ENCODE results near the gene SDC1. TPM values are rescaled to one million over a fixed set of nuclear protein-coding genes. Genes with fewer than 3 reads are reported as not detected.
A peak's percentile ranks its signal among the peaks of the same experiment; 100 is the strongest.
"Not testable (repeated sequence)": the region's sequence is repeated elsewhere in the genome, so short reads cannot be mapped to it uniquely, and the experiment has no call there.

Gene SDC1
- total RNA-seq, 1 donor from 2014 or later = 85.4 TPM

DNA sequence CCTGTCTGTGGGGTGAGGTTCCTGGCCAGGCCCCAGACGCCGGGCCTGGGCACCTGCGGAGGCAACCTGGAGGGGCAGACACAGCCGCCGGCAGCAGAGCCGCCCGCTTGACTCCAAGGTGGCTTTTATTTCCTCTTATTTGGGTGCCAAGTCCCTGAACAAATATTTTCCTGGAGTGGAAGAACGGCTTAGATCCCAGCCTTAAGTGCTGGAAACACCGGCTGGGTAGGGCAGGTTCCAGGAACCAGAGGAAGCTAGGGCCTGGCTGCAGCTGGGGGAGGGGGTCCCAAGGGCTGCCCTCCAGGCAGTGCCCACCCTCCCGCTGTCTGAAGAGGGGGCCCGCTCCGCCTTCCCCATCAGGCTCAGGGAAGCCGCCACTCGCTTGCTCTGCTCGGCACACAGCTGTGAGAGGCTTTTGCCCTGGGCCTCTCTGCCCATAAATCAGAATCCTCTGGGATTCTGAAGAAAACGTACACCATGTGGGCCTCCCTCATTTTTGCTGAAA lies 28.2 kb downstream of the SDC1 start:
- Mint-ChIP-seq H3K4me3 (no peak overlapping the region), H3K27me3 (ENCODE audit: low read depth) (no peaks in the 10 kb centered on the region), H3K9me3 (no peaks in the 10 kb centered on the region), H3K36me3 (ENCODE audit: low read depth) (peaks cover 4% of the 10 kb centered on the region), H3K4me1 (peaks cover 20% of the 10 kb centered on the region), H3K27ac (ENCODE audit: unreplicated experiment) (no peak overlapping the region)
- TF ChIP-seq, protein P1, sequence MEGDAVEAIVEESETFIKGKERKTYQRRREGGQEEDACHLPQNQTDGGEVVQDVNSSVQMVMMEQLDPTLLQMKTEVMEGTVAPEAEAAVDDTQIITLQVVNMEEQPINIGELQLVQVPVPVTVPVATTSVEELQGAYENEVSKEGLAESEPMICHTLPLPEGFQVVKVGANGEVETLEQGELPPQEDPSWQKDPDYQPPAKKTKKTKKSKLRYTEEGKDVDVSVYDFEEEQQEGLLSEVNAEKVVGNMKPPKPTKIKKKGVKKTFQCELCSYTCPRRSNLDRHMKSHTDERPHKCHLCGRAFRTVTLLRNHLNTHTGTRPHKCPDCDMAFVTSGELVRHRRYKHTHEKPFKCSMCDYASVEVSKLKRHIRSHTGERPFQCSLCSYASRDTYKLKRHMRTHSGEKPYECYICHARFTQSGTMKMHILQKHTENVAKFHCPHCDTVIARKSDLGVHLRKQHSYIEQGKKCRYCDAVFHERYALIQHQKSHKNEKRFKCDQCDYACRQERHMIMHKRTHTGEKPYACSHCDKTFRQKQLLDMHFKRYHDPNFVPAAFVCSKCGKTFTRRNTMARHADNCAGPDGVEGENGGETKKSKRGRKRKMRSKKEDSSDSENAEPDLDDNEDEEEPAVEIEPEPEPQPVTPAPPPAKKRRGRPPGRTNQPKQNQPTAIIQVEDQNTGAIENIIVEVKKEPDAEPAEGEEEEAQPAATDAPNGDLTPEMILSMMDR (conservative IDR thresholded peaks at IDR 0.05) = no peak
- DNase-seq (ENCODE audit: low read depth, low spot score) = no peak

GRCh38 chr2:20196053-20196656 lies 28.8 kb downstream of the SDC1 start:
- Mint-ChIP-seq H3K9me3 (no peaks in the 10 kb centered on the region), H3K27me3 (ENCODE audit: low read depth) (no peaks in the 10 kb centered on the region), H3K4me1 (peaks cover 20% of the 10 kb centered on the region), H3K36me3 (ENCODE audit: low read depth) (peaks cover 1% of the 10 kb centered on the region), H3K4me3 (no peak overlapping the region), H3K27ac (ENCODE audit: unreplicated experiment) (peak overlapping the region; percentile 65)
- TF ChIP-seq, protein P1 (conservative IDR thresholded peaks at IDR 0.05) = no peak
- DNase-seq (ENCODE audit: low read depth, low spot score) = no peak

GRCh38 chr2:20195431-20196033 lies 29.4 kb downstream of the SDC1 start:
- Mint-ChIP-seq H3K4me3 (no peak overlapping the region), H3K9me3 (no peaks in the 10 kb centered on the region), H3K4me1 (peaks cover 20% of the 10 kb centered on the region), H3K27ac (ENCODE audit: unreplicated experiment) (no peak overlapping the region), H3K36me3 (ENCODE audit: low read depth) (no peaks in the 10 kb centered on the region), H3K27me3 (ENCODE audit: low read depth) (no peaks in the 10 kb centered on the region)
- TF ChIP-seq, protein P1 (conservative IDR thresholded peaks at IDR 0.05) = no peak
- no peak for DNase-seq (ENCODE audit: low read depth, low spot score)

GRCh38 chr2:20195016-20195411 lies 29.9 kb downstream of the SDC1 start:
- H3K27ac Mint-ChIP-seq (ENCODE audit: unreplicated experiment); H3K9me3 Mint-ChIP-seq; DNase-seq (ENCODE audit: low read depth, low spot score); H3K4me3 Mint-ChIP-seq; H3K36me3 Mint-ChIP-seq (ENCODE audit: low read depth); H3K27me3 Mint-ChIP-seq (ENCODE audit: low read depth): not testable (repeated sequence)
- peaks cover 20% of the 10 kb centered on the region for H3K4me1 Mint-ChIP-seq

DNA sequence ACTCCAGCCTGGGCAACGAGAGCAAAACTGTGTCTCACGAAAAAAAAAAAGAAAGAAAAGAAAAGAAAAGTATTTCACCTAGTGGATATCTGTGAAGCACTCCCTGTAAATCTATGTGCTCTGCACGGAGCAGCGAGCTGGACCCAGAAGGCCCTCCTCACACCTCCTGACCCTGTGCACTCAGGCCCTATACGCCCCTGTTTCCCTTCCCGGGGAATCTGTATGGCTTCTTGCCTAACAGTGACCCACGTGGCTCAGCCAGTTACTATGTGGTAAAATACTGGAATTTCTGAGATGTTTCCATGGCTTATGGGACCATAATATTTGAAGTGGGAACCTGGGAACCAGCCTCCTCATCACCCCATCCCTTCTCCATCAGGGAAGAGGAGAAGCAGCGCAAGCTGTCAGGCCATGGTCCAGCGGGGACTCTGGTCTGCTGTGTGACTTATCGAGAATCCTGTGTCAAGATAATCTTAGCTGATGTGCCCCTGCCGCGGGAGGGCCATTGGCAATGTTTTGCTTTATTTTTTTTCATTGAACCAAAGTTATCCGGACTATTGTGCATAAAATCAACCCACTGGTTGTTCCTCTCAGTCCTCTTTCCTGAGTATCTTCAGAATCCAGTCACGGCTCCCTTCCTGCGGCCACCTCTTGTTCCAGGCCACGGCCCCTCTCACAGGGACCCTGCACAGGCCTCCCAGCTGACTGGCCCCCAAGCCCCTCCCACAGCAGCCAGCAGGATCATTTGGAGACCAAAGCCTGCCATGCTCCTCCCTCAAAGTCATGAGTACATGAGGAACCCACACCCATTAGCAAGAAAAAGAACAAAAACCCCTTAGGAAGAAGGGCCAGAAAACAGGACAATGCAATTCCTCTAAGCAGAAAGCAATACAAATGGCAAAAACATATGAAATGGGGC lies 30.6 kb downstream of the SDC1 start:
- H3K4me1 Mint-ChIP-seq = peaks cover 21% of the 10 kb centered on the region

More for the DNA sequence above, 30.6 kb downstream of the SDC1 start:
- H3K27ac Mint-ChIP-seq (ENCODE audit: unreplicated experiment) = peak overlapping the region; percentile 43
- H3K4me3 Mint-ChIP-seq = no peak overlapping the region
- TF ChIP-seq, protein P1 (conservative IDR thresholded peaks at IDR 0.05) = no peak
- no peaks in the 10 kb centered on the region for H3K9me3 Mint-ChIP-seq
- H3K36me3 Mint-ChIP-seq (ENCODE audit: low read depth) = no peaks in the 10 kb centered on the region
- no peak for DNase-seq (ENCODE audit: low read depth, low spot score)
- H3K27me3 Mint-ChIP-seq (ENCODE audit: low read depth) = no peaks in the 10 kb centered on the region
